Panc1 (cell line): ENCODE data around the gene NAA38. TPM values are rescaled to one million over a fixed set of nuclear protein-coding genes. Genes with fewer than 3 reads are reported as not detected.

ENCODE experiments used
- ATAC-seq: fragments of 200-7000 bp; cut with Tn5 transposase; 2 replicates; pipeline ENCODE4 v1.9.1; 2020; ENCODE audit warnings: mild to moderate bottlenecking, moderate library complexity
- BruUV-seq: library from RNA; stranded (reverse); fragments of 400-500 nt; replicated peaks from 2 replicates; lab custom pipeline; 2021; lab: Mats Ljungman, UMichigan
- CTCF ChIA-PET: fragments of 300-600 bp; sonication (Branson Sonifier 250); formaldehyde crosslinking; loops from one replicate; lab custom pipeline; 2022; ENCODE audit warnings: antibody characterized with exemption; lab: Charles Lee
- POLR2A ChIA-PET: fragments of 300-600 bp; sonication (Branson Sonifier 250); formaldehyde crosslinking; loops from one replicate; lab custom pipeline; 2022; ENCODE audit warnings: antibody characterized with exemption; lab: Charles Lee
- DNase-seq: peaks from one replicate; pipeline ENCODE4 v3.0.0-alpha.2; 2010; ENCODE audit warnings: low read depth, low spot score
- H3K27ac ChIP-seq: 2 replicates; pipeline ENCODE4 v1.5.1; 2011; ENCODE audit warnings: mild to moderate bottlenecking, low read length, inconsistent platforms
- H3K27me3 ChIP-seq: fragments of 200-500 bp; sonication (Bioruptor generic); 2 replicates; pipeline ENCODE4 v1.6.0; 2014; ENCODE audit warnings: low read length, inconsistent platforms; ENCODE audit not compliant: control insufficient read depth, insufficient read depth
- H3K36me3 ChIP-seq: fragments of 200-500 bp; sonication (Bioruptor generic); 2 replicates; pipeline ENCODE4 v1.5.1; 2014; ENCODE audit warnings: inconsistent platforms, mild to moderate bottlenecking, low read length, moderate library complexity; ENCODE audit not compliant: control insufficient read depth, insufficient read depth
- H3K4me1 ChIP-seq: 2 replicates; pipeline ENCODE4 v1.5.1; 2011; ENCODE audit warnings: inconsistent platforms, mild to moderate bottlenecking, low read length, moderate library complexity; ENCODE audit not compliant: control insufficient read depth, insufficient read depth
- H3K4me3 ChIP-seq, 2 experiments: 2 replicates each; pipeline ENCODE4 v1.5.1; 2011 to 2012; ENCODE audit warnings: low read depth in 2 of 2, low read length in 2 of 2, mild to moderate bottlenecking in 2 of 2, inconsistent platforms in 1 of 2, moderate library complexity in 1 of 2
- H3K9me3 ChIP-seq: fragments of 200-500 bp; sonication (Bioruptor generic); 2 replicates; pipeline ENCODE4 v1.5.1; 2014; ENCODE audit warnings: low read depth, mild to moderate bottlenecking, inconsistent platforms, low read length, moderate library complexity; ENCODE audit not compliant: control insufficient read depth, insufficient read depth
- POLR2AphosphoS5 ChIP-seq: IDR thresholded peaks from 2 replicates; pipeline ENCODE4 v1.6.1; 2012; ENCODE audit warnings: mild to moderate bottlenecking, low read depth, low read length, moderate library complexity
- SIN3A ChIP-seq: IDR thresholded peaks from 2 replicates; pipeline ENCODE4 v1.6.1; 2012; ENCODE audit warnings: low read depth, mild to moderate bottlenecking, low read length, moderate library complexity, borderline replicate concordance; ENCODE audit not compliant: insufficient read depth
- TCF7L2 ChIP-seq: IDR thresholded peaks from 2 replicates; pipeline ENCODE4 v1.6.1; 2011; ENCODE audit warnings: mild to moderate bottlenecking, low read depth, low read length, inconsistent platforms
- in situ Hi-C: cut with HindIII; loops from 2 replicates; pipeline ENCODE4 v1.10.0; 2016; ENCODE audit warnings: low sequenced_read_pairs, low pct_unique_long_range_greater_than_20kb
- intact Hi-C: fragments of 100-400 bp; cut with micrococcal nuclease; formaldehyde crosslinking; loops from one replicate; pipeline ENCODE4 v1.10.0; 2022; ENCODE audit not compliant: unreplicated experiment
- total RNA-seq: library from RNA; stranded (reverse); gene quantifications from one replicate; pipeline ENCODE4 v1.2.1, GENCODE V29; 2021; ENCODE audit not compliant: unreplicated experiment
- TF ChIP-seq, protein P1 (sequence below), 2 experiments: IDR thresholded peaks; 2 replicates each; pipeline ENCODE4 v1.6.1; 2011 to 2012; ENCODE audit warnings: low read depth in 2 of 2, control low read depth in 1 of 2, low read length in 1 of 2, mild to moderate bottlenecking in 1 of 2, moderate library complexity in 1 of 2; ENCODE audit not compliant: insufficient read depth in 1 of 2
- TF ChIP-seq, protein P2 (sequence below): fragments of 450-650 bp; IDR thresholded peaks from 2 replicates; pipeline ENCODE4 v1.5.1; 2017; ENCODE audit warnings: mild to moderate bottlenecking

Gene NAA38
- total RNA-seq, 1 experiment from 2014 or later: 75.2 TPM

DNA sequence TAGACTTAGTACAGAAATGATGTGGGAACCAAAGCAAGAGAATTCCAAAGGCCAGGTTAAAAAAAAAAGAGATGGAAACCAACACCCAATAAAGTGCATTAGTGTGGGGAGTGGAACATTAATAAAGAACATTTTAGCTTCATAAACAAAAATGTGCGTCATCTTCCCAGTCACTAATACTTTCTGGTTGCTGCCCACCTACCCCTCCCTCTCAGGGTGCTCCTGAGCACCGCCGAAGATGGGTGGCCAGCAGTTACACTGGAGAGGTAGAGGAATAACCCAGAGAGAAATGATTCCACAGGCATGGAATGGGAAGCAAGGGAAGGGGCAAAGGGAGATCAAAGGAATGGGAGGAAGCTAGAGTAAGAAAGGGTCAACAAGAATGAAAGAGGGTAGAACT is 25.3 kb upstream of the NAA38 start:
- no peak for DNase-seq
- Histone ChIP-seq H3K4me3 (no peak overlapping the region), H3K27ac (no peak overlapping the region; the same call in 1 of the 2 replicates), H3K27me3 (no peaks in the 10 kb centered on the region), H3K4me1 (peaks cover 15% of the 10 kb centered on the region; the same call in 1 of the 2 replicates), H3K36me3 (peaks cover 6% of the 10 kb centered on the region; the same call in 1 of the 2 replicates), H3K9me3 (no peaks in the 10 kb centered on the region)
- CTCF ChIA-PET: no interaction called here
- POLR2A ChIA-PET: no interaction called here
- in situ Hi-C loops: no loop called here
- TF ChIP-seq, protein P1, sequence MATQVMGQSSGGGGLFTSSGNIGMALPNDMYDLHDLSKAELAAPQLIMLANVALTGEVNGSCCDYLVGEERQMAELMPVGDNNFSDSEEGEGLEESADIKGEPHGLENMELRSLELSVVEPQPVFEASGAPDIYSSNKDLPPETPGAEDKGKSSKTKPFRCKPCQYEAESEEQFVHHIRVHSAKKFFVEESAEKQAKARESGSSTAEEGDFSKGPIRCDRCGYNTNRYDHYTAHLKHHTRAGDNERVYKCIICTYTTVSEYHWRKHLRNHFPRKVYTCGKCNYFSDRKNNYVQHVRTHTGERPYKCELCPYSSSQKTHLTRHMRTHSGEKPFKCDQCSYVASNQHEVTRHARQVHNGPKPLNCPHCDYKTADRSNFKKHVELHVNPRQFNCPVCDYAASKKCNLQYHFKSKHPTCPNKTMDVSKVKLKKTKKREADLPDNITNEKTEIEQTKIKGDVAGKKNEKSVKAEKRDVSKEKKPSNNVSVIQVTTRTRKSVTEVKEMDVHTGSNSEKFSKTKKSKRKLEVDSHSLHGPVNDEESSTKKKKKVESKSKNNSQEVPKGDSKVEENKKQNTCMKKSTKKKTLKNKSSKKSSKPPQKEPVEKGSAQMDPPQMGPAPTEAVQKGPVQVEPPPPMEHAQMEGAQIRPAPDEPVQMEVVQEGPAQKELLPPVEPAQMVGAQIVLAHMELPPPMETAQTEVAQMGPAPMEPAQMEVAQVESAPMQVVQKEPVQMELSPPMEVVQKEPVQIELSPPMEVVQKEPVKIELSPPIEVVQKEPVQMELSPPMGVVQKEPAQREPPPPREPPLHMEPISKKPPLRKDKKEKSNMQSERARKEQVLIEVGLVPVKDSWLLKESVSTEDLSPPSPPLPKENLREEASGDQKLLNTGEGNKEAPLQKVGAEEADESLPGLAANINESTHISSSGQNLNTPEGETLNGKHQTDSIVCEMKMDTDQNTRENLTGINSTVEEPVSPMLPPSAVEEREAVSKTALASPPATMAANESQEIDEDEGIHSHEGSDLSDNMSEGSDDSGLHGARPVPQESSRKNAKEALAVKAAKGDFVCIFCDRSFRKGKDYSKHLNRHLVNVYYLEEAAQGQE (IDR thresholded peaks at IDR 0.05; ENCODE audit: insufficient read depth in 1 of 2, low read depth in 2 of 2, low read length in 1 of 2): no peak
- TF ChIP-seq, protein P2, sequence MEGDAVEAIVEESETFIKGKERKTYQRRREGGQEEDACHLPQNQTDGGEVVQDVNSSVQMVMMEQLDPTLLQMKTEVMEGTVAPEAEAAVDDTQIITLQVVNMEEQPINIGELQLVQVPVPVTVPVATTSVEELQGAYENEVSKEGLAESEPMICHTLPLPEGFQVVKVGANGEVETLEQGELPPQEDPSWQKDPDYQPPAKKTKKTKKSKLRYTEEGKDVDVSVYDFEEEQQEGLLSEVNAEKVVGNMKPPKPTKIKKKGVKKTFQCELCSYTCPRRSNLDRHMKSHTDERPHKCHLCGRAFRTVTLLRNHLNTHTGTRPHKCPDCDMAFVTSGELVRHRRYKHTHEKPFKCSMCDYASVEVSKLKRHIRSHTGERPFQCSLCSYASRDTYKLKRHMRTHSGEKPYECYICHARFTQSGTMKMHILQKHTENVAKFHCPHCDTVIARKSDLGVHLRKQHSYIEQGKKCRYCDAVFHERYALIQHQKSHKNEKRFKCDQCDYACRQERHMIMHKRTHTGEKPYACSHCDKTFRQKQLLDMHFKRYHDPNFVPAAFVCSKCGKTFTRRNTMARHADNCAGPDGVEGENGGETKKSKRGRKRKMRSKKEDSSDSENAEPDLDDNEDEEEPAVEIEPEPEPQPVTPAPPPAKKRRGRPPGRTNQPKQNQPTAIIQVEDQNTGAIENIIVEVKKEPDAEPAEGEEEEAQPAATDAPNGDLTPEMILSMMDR: no peak
- TF ChIP-seq SIN3A: no peak
- no peak for TF ChIP-seq POLR2AphosphoS5
- intact Hi-C loops: no loop called here
- ATAC-seq: no peak
- BruUV-seq: no TSS peak

DNA sequence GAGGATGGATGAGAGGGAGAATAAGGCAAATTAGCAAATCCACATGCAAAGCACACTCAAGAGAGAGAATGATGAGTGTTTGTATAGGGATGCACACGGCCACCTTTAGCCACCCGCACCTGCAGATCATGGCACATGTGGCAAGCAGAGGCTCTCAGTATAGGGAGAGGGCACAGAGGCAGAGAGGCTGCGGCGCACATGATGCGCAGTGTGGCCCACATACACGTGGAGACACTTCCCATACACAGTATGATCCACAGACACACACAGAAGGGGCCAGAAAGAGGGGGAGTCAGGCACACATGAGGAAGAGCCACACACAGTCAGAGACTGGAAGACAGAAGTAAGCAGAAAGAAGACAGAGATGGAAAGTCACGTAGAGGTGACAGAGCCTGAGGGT is 24.7 kb upstream of the NAA38 start:
- no peaks in the 10 kb centered on the region for H3K27me3 ChIP-seq
- ChIA-PET POLR2A (no interaction called here), CTCF (no interaction called here)
- TF ChIP-seq POLR2AphosphoS5 (no peak), SIN3A (no peak), TCF7L2 (no peak)
- TF ChIP-seq, protein P2: no peak
- TF ChIP-seq, protein P1 (IDR thresholded peaks at IDR 0.05; ENCODE audit: insufficient read depth in 1 of 2, low read depth in 2 of 2, low read length in 1 of 2): no peak
- no TSS peak for BruUV-seq
- H3K4me1 ChIP-seq: peaks cover 15% of the 10 kb centered on the region; the same call in 1 of the 2 replicates
- H3K27ac ChIP-seq: no peak overlapping the region; the same call in 1 of the 2 replicates
- intact Hi-C loops: no loop called here
- H3K9me3 ChIP-seq: no peaks in the 10 kb centered on the region
- ATAC-seq (no peak), DNase-seq (no peak)
- no peak overlapping the region for H3K4me3 ChIP-seq
- peaks cover 9% of the 10 kb centered on the region; the same call in 1 of the 2 replicates for H3K36me3 ChIP-seq
- in situ Hi-C loops: no loop called here
